ENCODE data around the gene BOD1L1. TPM values are rescaled to one million over a fixed set of nuclear protein-coding genes. Genes with fewer than 3 reads are reported as not detected.

The BOD1L1 gene
- total RNA-seq, 2 experiments from 2014 or later = 27.2 to 28.9 TPM

DNA sequence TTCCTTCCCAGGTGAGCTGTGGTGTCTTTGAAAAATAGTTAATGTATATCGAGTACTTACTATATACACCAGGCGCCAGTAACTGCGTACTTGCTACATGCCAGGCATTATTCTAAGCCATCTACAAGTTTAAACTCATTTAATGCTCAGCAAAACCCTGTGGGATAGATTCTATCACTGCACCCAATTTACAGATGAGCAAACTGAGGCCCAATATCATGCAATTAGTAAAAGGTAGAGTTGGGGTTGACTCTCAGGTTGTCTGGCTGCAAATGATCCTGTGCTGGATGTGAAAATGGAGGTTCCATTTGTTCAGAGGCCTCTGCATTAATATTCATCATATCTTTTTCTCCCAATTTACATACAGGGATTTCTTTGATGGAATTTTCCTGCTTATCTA lies 100.9 kb downstream of the BOD1L1 start:
- ChIA-PET POLR2A (no interaction called here), CTCF (interaction anchor here (0.6 to 6.0 kb wide), 5 partner anchors 10 to 166 kb away, joined by 3 to 31 read pairs (median 5); partner anchors contain the start of genes NKX3-2 and RAB28)
- Mint-ChIP-seq H3K27me3 (peaks cover 91% of the 10 kb centered on the region), H3K4me1 (ENCODE audit: low read depth) (peaks cover 44% of the 10 kb centered on the region), H3K36me3 (ENCODE audit: low read depth) (peaks cover 13% of the 10 kb centered on the region), H3K9me3 (peaks cover 9% of the 10 kb centered on the region), H3K4me3 (no peak overlapping the region), H3K27ac (no peak overlapping the region)
- TF ChIP-seq, protein P1, sequence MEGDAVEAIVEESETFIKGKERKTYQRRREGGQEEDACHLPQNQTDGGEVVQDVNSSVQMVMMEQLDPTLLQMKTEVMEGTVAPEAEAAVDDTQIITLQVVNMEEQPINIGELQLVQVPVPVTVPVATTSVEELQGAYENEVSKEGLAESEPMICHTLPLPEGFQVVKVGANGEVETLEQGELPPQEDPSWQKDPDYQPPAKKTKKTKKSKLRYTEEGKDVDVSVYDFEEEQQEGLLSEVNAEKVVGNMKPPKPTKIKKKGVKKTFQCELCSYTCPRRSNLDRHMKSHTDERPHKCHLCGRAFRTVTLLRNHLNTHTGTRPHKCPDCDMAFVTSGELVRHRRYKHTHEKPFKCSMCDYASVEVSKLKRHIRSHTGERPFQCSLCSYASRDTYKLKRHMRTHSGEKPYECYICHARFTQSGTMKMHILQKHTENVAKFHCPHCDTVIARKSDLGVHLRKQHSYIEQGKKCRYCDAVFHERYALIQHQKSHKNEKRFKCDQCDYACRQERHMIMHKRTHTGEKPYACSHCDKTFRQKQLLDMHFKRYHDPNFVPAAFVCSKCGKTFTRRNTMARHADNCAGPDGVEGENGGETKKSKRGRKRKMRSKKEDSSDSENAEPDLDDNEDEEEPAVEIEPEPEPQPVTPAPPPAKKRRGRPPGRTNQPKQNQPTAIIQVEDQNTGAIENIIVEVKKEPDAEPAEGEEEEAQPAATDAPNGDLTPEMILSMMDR (IDR thresholded peaks at IDR 0.05) = no peak
- ATAC-seq (no peak), DNase-seq (no peak)
- intact Hi-C loops (cut with micrococcal nuclease) = no loop called here

DNA sequence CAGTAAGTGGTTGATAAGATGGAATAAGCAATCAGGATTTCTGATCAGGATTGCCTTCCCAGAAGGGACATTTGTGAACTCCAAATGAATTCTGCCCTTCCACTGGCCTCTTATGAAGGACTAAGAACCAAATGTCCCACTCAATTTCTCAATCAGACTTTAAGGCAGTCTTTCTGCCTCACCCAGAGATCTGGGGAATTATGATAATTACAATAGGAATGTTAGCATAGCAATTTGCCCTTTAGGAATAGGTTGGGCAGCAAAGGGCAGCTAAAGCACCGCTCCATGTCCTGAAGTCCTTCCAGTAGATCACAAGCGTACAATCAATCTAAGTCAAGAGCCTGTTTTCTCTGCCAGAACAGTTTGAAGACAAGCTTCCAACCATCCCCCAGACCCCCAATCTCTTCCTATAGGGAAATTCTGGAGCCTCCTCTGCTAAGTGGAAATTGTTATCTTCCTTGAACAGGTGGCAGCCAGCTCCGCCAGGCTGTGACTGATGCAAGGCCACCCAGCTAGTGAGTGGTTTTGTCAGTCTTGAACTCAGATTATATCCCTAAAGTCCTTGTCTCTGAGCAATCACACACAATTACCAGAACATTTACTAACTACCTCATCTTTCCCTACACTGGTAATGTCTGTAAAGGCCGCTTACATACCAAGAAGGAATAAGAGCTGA lies 101.8 kb downstream of the BOD1L1 start:
- no peak for DNase-seq
- Mint-ChIP-seq H3K36me3 (ENCODE audit: low read depth) (peaks cover 10% of the 10 kb centered on the region), H3K4me3 (no peak overlapping the region), H3K27me3 (peaks cover 89% of the 10 kb centered on the region), H3K9me3 (peaks cover 9% of the 10 kb centered on the region), H3K4me1 (ENCODE audit: low read depth) (peaks cover 35% of the 10 kb centered on the region), H3K27ac (no peak overlapping the region)
- TF ChIP-seq, protein P1 (IDR thresholded peaks at IDR 0.05) = no peak
- CTCF ChIA-PET = interaction anchor here (0.6 to 6.0 kb wide), 6 partner anchors 9 to 166 kb away, joined by 3 to 31 read pairs (median 5); partner anchors contain the start of genes NKX3-2 and RAB28
- POLR2A ChIA-PET = interaction anchor here (1.5 kb wide), 1 partner anchor 11 kb away, joined by 5 read pairs; no protein-coding TSS in a partner anchor
- no peak for ATAC-seq
- intact Hi-C loops (cut with micrococcal nuclease) = no loop called here

DNA sequence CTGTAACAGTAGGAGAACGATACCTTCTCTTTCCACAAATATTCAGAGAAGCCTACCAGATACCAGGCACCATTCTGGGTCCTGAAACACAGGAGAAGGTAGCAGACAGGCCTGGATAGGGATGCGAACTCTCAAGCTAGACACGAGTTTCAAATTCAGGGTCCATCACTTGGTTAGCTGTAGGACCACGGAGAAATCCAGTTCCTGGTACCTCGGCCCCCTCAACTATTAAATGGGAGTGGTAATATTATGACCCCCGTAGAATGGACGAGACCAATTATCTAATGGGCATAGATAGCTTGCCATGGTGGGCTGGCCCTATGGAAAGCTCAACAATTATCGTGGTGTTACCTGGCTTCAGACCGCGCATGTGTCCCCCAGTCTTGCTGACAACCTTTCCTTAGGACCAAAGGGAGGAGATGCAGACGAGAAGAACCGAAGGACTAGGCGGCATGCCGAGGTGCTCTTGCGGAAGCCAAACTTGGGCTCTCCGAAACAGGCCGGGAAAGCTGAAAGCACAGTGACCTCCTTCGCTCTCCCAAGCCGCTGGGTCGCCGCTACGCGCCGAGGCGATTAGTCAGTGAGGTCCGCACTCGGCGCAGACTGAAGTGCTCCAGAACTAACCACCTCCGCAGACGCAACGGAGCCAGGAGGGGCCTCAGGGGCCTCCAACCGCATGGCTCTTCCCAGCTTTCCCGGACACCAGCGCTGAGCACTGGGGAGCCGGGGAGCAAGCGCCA lies 102.9 kb downstream of the BOD1L1 start:
- ATAC-seq (no peak), DNase-seq (no peak)
- intact Hi-C loops (cut with micrococcal nuclease) = no loop called here
- CTCF ChIA-PET = interaction anchor here (1.1 to 6.0 kb wide), 2 partner anchors 10 to 18 kb away, joined by 3 to 31 read pairs; partner anchors contain the start of gene NKX3-2
- Mint-ChIP-seq H3K27ac (no peak overlapping the region), H3K9me3 (peaks cover 9% of the 10 kb centered on the region), H3K27me3 (peaks cover 83% of the 10 kb centered on the region), H3K36me3 (ENCODE audit: low read depth) (peaks cover 10% of the 10 kb centered on the region), H3K4me1 (ENCODE audit: low read depth) (peaks cover 29% of the 10 kb centered on the region), H3K4me3 (no peak overlapping the region)
- TF ChIP-seq, protein P1 (IDR thresholded peaks at IDR 0.05) = no peak
- POLR2A ChIA-PET = interaction anchor here (0.8 to 1.5 kb wide), 3 partner anchors 8 to 41 kb away, joined by 3 to 5 read pairs (median 4); no protein-coding TSS in a partner anchor

DNA sequence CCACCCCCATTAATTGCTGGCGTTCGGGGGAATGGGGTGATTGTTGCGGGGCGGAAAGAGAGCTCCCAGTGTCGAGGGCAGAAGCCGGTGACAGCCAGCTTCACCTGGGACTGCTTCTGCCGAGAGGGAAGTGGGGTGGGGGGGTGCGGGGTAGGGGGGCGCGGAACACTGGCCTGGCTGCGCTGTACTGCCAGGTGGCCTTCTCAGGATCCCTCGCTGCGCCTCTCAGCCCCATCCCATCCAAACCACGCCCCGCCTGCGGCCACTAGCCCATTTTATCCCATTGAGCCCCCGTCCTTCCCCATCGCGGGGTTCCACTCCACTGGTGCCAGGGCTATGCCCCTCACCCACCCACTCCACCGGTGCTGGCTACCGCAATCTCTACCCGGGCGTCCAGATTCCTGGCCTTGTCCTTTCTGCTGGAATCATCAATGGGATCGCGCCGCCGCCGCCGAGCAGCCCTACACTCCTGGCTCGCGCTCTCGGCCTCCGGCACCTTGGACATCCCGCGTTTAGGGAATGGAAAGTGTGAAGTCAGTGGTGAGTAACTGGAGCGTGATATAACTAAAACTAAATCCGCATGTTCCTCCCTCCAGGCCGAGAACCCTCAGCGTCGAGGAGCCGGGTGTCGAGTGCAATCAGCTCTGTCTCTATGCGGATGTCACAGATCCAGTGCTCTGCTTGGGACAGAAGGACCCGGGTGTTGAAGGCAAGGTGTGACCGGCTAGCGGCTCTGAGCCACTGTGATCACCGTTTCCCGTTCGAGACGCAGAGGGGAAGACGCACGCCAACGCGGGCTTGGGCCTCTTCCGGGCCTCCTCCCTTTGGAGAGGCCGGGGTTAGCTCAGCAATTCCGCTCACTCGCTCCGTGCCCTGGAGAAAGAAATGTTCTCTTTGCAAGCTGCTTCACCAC lies 103.7 kb downstream of the BOD1L1 start:
- POLR2A ChIA-PET = interaction anchor here (0.8 to 1.5 kb wide), 3 partner anchors 9 to 40 kb away, joined by 3 to 5 read pairs (median 4); no protein-coding TSS in a partner anchor
- TF ChIP-seq, protein P1 (IDR thresholded peaks at IDR 0.05) = no peak
- no peak overlapping the region for H3K27ac Mint-ChIP-seq
- peaks cover 23% of the 10 kb centered on the region for H3K4me1 Mint-ChIP-seq (ENCODE audit: low read depth)
- intact Hi-C loops (cut with micrococcal nuclease) = no loop called here
- H3K27me3 Mint-ChIP-seq = peaks cover 78% of the 10 kb centered on the region
- H3K36me3 Mint-ChIP-seq (ENCODE audit: low read depth) = peaks cover 9% of the 10 kb centered on the region
- DNase-seq (no peak), ATAC-seq (no peak)
- H3K9me3 Mint-ChIP-seq = peaks cover 7% of the 10 kb centered on the region
- CTCF ChIA-PET = interaction anchor here (6.0 kb wide), 1 partner anchor 18 kb away, joined by 31 read pairs; the partner anchor contains the start of gene NKX3-2
- H3K4me3 Mint-ChIP-seq = no peak overlapping the region

Measured in activated CD8-positive, alpha-beta T cell treated with anti-CD3 and anti-CD28 coated beads for 36 hours (primary cell).